ENCODE results near the gene IL3RA.
"Not testable (repeated sequence)": the region's sequence is repeated elsewhere in the genome, so short reads cannot be mapped to it uniquely, and the experiment has no call there.

DNA sequence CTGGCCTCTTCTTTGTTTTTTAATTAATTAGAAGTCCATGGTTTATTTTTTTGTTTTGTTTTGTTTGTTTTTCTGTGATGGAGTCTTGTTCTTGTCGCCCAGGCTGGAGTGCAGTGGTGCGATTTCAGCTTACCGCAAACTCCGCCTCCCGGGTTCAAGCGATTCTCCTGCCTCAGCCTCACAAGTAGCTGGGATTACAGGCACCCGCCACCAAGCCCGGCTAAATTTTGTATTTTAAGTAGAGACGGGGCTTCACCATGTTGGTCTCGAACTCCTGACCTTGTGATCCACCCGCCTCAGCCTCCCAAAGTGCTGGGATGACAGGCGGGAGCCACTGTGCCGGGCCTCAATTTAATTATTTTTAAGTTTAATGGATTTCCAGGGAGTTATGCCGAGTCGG, 13.0 kb downstream of the IL3RA start:
- TF ChIP-seq, protein P1, sequence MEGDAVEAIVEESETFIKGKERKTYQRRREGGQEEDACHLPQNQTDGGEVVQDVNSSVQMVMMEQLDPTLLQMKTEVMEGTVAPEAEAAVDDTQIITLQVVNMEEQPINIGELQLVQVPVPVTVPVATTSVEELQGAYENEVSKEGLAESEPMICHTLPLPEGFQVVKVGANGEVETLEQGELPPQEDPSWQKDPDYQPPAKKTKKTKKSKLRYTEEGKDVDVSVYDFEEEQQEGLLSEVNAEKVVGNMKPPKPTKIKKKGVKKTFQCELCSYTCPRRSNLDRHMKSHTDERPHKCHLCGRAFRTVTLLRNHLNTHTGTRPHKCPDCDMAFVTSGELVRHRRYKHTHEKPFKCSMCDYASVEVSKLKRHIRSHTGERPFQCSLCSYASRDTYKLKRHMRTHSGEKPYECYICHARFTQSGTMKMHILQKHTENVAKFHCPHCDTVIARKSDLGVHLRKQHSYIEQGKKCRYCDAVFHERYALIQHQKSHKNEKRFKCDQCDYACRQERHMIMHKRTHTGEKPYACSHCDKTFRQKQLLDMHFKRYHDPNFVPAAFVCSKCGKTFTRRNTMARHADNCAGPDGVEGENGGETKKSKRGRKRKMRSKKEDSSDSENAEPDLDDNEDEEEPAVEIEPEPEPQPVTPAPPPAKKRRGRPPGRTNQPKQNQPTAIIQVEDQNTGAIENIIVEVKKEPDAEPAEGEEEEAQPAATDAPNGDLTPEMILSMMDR (IDR thresholded peaks at IDR 0.05) = not testable (repeated sequence)
- not testable (repeated sequence) for TF ChIP-seq POLR2A (IDR thresholded peaks at IDR 0.05)
